NT2/D1 (cell line): Measurements from ENCODE around the gene DIPK1C.
"Not testable (repeated sequence)": the region's sequence is repeated elsewhere in the genome, so short reads cannot be mapped to it uniquely, and the experiment has no call there.

Source experiments
- DNase-seq: peaks from one replicate; pipeline ENCODE4 v3.0.0-alpha.2; 2011; ENCODE audit warnings: low read depth, low spot score
- H3K27me3 ChIP-seq: 2 replicates; pipeline ENCODE4 v1.6.0; 2011; ENCODE audit warnings: mild to moderate bottlenecking; ENCODE audit not compliant: insufficient read length, insufficient read depth
- H3K36me3 ChIP-seq: 2 replicates; pipeline ENCODE4 v1.6.1; 2011; ENCODE audit warnings: mild to moderate bottlenecking, low read length, mixed read lengths; ENCODE audit not compliant: insufficient read depth, insufficient read length
- H3K4me1 ChIP-seq: 2 replicates; pipeline ENCODE4 v1.5.1; 2011; ENCODE audit not compliant: insufficient read depth, insufficient read length
- H3K4me3 ChIP-seq: 2 replicates; pipeline ENCODE4 v1.5.1; 2011; ENCODE audit warnings: low read depth; ENCODE audit not compliant: insufficient read length
- H3K9ac ChIP-seq: 2 replicates; pipeline ENCODE4 v1.6.0; 2011; ENCODE audit warnings: low read depth; ENCODE audit not compliant: insufficient read length
- H3K9me3 ChIP-seq: 2 replicates; pipeline ENCODE4 v1.5.1; 2011; ENCODE audit warnings: mild to moderate bottlenecking, low read length; ENCODE audit not compliant: insufficient read depth
- SUZ12 ChIP-seq: IDR thresholded peaks from 2 replicates; pipeline ENCODE4 v1.6.1; 2011; ENCODE audit not compliant: insufficient read length, insufficient read depth; ENCODE audit errors: extremely low read depth
- YY1 ChIP-seq: IDR thresholded peaks from 2 replicates; pipeline ENCODE4 v1.6.1; 2011; ENCODE audit not compliant: insufficient read length, insufficient read depth
- ZNF274 ChIP-seq: IDR thresholded peaks from 2 replicates; pipeline ENCODE4 v1.6.1; 2011; ENCODE audit warnings: mild to moderate bottlenecking, low read depth, low read length

DIPK1C gene

DNA sequence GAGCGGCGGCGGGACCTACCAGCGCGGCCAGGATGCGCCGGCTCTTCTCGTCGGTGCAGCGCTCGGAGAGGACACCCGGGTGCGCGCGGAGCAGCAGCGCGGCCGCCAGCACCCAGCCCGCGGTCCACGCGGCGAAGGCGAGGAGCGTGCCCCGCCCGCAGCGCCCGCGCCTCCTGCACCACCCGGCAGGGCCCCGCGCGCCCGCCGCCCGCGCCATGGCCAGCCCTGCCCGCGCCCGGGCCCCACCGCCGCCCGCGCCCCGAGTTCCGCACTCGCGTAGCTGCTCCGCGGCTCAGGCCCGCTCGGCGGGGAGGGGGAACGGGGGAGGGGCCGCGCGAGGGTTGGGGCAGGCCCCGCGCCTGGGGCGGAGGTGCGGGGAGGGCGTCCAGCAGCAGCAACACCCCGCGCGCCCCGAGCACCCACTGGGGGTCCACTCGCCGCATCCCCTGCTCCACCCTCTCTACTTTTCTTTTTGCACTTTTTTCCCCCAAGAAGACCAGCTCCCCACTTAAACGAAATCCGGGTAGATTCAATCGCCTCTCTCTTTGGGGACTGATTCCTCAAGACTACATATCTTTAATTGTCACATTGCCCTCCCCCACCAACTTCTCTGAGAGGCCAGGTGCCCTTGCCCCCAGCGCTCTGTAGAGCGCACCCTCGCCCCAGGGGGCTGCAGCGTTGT lies at the start of gene DIPK1C:
Gene DIPK1C, minus strand, starts transcription at position 266 of the 682 bp plus-strand sequence. Its CDS starts 49 bp downstream, at position 217.
- Histone ChIP-seq H3K4me3 (peak within 1 kb of the TSS; percentile 65), H3K27me3 (peaks cover 46% of the 10 kb centered on the region), H3K9me3 (no peaks in the 10 kb centered on the region), H3K4me1 (no peaks in the 10 kb centered on the region), H3K9ac (peak within 1 kb of the TSS; percentile 56), H3K36me3 (no peaks in the 10 kb centered on the region)
- TF ChIP-seq SUZ12 (no peak), YY1 (no peak)
- no peak for DNase-seq

DNA sequence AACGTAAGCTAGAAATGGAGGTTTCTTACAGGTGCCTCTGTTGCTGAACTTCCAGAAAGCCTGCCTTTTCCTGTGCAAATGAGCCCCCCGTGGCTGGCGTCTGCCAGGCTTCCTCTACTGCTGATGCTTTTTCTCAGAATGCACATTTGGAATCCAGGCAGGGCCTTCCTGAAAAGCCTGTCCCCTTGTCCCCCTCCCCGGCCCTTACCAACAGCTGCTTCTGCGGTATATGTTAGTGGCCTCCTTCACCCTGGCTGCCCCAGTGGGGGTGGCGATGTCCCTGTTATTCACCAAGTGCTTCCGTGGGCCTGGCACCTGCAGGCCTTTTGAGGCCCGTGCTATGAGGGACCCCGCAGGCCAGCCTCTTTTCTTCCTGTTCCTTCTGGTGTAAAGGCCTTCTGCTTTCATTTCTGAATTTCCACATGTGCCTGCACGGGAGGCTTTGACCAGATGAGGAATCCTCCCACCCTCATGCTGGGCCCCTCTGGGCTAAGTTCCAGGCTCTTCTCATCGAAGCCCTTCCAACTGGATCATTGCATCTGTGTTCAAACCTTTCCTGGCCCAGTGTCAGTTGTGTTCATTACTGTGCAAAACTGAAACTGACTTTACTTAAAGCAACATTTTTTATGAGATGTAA lies 49.5 kb upstream of the DIPK1C start:
- no peak for TF ChIP-seq YY1
- TF ChIP-seq SUZ12: no peak
- TF ChIP-seq ZNF274: no peak
- H3K9me3 ChIP-seq: no peaks in the 10 kb centered on the region
- no peak overlapping the region for H3K4me3 ChIP-seq
- H3K36me3 ChIP-seq: peaks cover 83% of the 10 kb centered on the region
- peaks cover 7% of the 10 kb centered on the region for H3K4me1 ChIP-seq
- DNase-seq: no peak
- no peaks in the 10 kb centered on the region for H3K27me3 ChIP-seq
- no peak overlapping the region for H3K9ac ChIP-seq

DNA sequence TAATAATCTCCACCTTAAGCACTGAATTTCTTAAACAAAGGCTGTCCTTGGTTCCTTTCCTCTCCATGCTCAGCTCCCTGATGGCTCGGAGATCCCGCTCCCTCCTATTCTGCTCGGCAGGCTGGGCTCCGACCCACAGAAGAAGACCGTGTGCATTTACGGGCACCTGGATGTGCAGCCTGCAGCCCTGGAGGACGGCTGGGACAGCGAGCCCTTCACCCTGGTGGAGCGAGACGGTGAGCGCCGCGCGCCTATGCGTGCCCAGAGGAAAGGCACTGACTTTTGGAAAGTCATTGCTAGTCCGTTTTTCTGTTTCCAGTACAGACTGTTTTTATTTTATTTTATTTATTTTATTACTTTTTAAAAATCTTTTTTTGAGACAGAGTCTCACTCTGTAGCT lies 48.7 kb upstream of the DIPK1C start:
- Histone ChIP-seq H3K36me3 (peaks cover 79% of the 10 kb centered on the region), H3K9ac (no peak overlapping the region)
- TF ChIP-seq YY1 (no peak), ZNF274 (no peak), SUZ12 (no peak)

GRCh38 chr18:74503137-74503536 lies 46.0 kb upstream of the DIPK1C start:
- TF ChIP-seq YY1: no peak
- no peak for TF ChIP-seq ZNF274
- no peak for TF ChIP-seq SUZ12
- no peak for DNase-seq
- Histone ChIP-seq H3K27me3 (no peaks in the 10 kb centered on the region), H3K4me3 (no peak overlapping the region), H3K36me3 (peaks cover 67% of the 10 kb centered on the region), H3K9me3 (no peaks in the 10 kb centered on the region), H3K4me1 (peaks cover 10% of the 10 kb centered on the region), H3K9ac (no peak overlapping the region)

More for the DNA sequence above, 48.7 kb upstream of the DIPK1C start:
- no peak for DNase-seq
- H3K9me3 ChIP-seq: no peaks in the 10 kb centered on the region
- peaks cover 7% of the 10 kb centered on the region for H3K4me1 ChIP-seq
- no peak overlapping the region for H3K4me3 ChIP-seq
- H3K27me3 ChIP-seq: no peaks in the 10 kb centered on the region

- Histone ChIP-seq H3K36me3 (peaks cover 58% of the 10 kb centered on the region), H3K4me1 (peaks cover 11% of the 10 kb centered on the region), H3K27me3 (no peaks in the 10 kb centered on the region), H3K4me3 (no peak overlapping the region), H3K9ac (no peak overlapping the region), H3K9me3 (no peaks in the 10 kb centered on the region)
- DNase-seq: no peak
- TF ChIP-seq SUZ12: no peak
- no peak for TF ChIP-seq YY1
- TF ChIP-seq ZNF274: no peak
Observed at GRCh38 chr18:74501386-74501785, 44.3 kb upstream of the DIPK1C start.

GRCh38 chr18:74500774-74501173 lies 43.7 kb upstream of the DIPK1C start:
- Histone ChIP-seq H3K9ac (peak overlapping the region; percentile 42), H3K36me3 (peaks cover 53% of the 10 kb centered on the region)
- DNase-seq, H3K4me3 ChIP-seq, H3K4me1 ChIP-seq, H3K9me3 ChIP-seq, H3K27me3 ChIP-seq: not testable (repeated sequence)

GRCh38 chr18:74500372-74500771 lies 43.3 kb upstream of the DIPK1C start:
- peaks cover 50% of the 10 kb centered on the region for H3K36me3 ChIP-seq
- H3K9me3 ChIP-seq: no peaks in the 10 kb centered on the region
- DNase-seq: no peak
- peaks cover 6% of the 10 kb centered on the region for H3K4me1 ChIP-seq
- no peak overlapping the region for H3K4me3 ChIP-seq
- H3K27me3 ChIP-seq: no peaks in the 10 kb centered on the region
- H3K9ac ChIP-seq: no peak overlapping the region
- TF ChIP-seq YY1 (no peak), SUZ12 (no peak), ZNF274 (no peak)
